ENCODE results near the gene TSPAN7.

The TSPAN7 gene

DNA sequence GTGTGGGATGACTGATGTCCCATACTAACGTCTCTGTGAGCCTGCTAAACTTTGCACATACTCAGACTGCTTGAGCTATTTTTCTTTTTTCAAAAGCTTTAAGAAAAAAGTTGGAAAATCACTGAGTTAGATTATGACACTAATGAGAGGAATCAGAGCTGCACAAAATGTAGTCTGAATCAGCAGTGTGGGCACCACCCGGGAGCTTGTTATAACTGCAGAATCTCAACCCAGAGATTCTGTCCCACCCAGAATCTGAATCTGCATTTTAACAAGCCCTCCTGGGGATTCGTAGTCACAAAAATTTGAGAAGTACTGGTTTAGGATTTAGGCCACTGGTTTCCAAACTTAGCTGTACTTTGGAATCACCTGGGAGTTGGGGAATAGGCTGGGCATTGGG, 137.8 kb downstream of the TSPAN7 start:
- DNase-seq = no peak

GRCh38 chrX:38699696-38700095, 138.4 kb downstream of the TSPAN7 start:
- peak; percentile 29 for DNase-seq

GRCh38 chrX:38701073-38701472, 139.7 kb downstream of the TSPAN7 start:
- DNase-seq = no peak

DNA sequence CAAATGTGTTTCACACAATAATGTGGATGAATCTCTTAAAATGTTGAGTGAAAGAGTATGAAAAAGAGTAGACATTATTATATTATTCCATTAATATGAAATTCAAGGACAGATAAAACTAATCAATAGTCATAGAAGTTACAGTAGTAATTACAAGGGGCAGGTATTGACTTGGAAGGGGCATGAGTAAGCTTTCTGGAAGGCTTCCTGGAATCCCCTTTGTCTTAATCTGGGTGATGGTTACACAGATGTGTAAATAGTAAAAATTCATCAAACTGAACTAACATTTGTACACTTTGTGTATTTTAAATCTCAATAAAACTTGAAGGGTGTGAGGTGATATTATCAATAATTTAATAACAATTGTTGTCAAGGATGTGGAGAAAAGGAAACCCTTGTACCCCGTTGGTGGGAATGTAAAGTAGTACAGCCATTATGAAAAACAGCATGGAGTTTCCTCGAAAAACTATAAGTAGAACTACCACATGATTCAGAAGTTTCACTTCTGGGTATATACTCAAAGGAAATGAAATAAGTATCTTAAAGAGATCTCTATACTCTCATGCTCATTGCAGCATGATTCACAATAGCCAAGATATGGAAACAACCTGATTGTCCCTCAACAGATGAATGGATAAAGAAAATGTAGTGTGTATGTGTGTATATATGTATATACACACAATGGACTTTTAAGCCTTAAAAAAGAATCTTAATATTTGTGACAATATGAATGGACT, 143.0 kb downstream of the TSPAN7 start:
- DNase-seq = no peak

DNA sequence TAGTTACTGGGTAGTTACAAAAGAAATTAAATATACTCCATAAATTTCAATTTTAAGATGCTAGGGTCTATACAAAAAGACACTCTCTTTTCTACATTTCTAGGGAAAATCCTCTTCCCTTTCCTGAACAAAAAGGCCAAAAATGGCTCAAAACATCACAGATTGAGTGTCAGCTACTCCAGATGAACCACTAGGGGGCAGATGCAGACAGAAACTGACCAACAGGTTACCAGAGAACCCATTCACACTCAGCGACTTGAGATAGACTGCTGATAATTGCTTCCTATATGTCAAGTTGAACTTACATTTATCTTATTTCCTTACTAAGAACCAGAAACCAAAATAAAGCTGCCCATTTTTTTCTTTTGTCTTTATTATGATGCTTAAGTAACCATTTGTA, 156.5 kb downstream of the TSPAN7 start:
- DNase-seq = no peak

- DNase-seq = no peak
These were observed 157.0 kb downstream of the TSPAN7 start for GRCh38 chrX:38718311-38718710.

DNA sequence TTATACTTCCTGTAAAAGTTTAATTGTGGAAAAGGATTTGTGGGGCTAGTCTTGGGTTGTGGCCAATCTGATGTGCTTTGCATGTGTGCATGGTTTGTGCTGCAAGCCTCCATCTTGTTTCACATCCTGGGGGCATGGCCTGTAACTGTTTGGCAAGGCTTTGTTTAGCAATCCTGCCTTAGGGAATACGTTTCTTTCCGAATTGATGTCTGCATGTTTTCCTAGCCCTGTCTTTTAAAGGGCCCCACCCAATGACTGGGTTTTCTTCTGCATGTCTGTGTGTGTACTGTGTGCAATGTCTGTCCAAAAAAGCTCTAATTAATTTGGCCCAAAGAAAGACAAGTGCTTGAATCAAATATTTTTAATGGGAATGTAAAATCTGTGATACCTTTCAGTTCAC, 165.3 kb downstream of the TSPAN7 start:
- no peak for DNase-seq

DNA sequence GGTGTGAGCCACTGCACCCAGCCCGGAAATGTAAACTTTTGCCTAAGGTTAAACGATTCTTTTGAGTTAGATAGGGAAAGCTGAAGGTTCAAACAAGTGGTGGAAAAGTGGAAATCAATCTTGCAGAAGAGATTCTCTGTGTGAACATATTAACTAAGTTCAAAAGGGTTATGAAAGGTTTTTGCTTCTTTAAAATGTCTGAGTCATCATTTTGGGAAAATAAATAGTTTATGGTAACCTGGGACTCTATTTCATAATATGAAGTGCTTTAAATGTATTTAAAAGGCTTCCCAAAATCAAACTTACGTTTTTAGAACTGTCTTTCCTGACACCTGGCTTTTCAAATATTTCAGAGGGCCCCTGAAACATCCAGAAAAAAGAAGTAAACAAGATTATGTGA, 166.3 kb downstream of the TSPAN7 start:
- DNase-seq = no peak

DNA sequence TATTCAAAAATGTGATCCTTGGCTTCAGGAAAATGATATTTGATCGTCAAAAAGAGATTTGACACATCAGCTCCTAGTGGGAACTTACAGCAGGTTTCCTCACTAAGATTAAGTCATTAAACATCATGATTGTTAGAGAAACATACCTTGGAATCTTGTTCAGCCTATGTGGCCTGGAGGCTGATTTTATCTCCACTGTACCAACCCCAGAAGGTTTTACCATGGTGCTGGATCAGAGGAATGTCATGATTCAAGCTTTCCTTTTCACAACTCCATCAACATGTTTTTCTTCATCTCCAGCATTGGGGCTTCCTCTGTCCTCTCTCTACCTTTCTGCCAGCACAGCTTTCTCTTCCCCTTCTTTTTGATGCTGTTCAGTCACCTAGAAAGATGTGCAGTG, 171.5 kb downstream of the TSPAN7 start:
- DNase-seq = no peak

Measured in NCI-H526 treated with DMSO at 0.1 percent for 48 hours (cell line).